Heart left ventricle (tissue), 16 donors: ENCODE measurements around the gene NKAPL. TPM values are rescaled to one million over a fixed set of nuclear protein-coding genes. Genes with fewer than 3 reads are reported as not detected.
"Not testable (repeated sequence)": the region's sequence is repeated elsewhere in the genome, so short reads cannot be mapped to it uniquely, and the experiment has no call there.

Experiments used
- ATAC-seq, 4 donors: fragments of 200-7000 bp; cut with Tn5 transposase; one replicate each; pipeline ENCODE4 v1.9.1; 2020 to 2022; ENCODE audit warnings: moderate library complexity in 4 of 4, mild to moderate bottlenecking in 3 of 4, moderate number of reproducible peaks in 1 of 4
- DNase-seq, 5 donors: peaks; one replicate each; pipeline ENCODE4 v3.0.0-alpha.2; 2020
- H3K27ac ChIP-seq, 12 donors: fragments of 200-600 bp; sonication (generic) in 4 of 12; one replicate each; pipeline versions ENCODE4 v1.5.0 to v1.8.0; 2016 to 2022; ENCODE audit warnings: mild to moderate bottlenecking in 2 of 12
- H3K27me3 ChIP-seq, 9 donors: fragments of 200-600 bp; sonication (generic) in 2 of 9; one replicate each; pipeline versions ENCODE4 v1.5.1 to v1.8.0; 2016 to 2022; ENCODE audit warnings: mild to moderate bottlenecking in 3 of 9
- H3K36me3 ChIP-seq, 9 donors: fragments of 200-600 bp; sonication (generic) in 2 of 9; one replicate each; pipeline versions ENCODE4 v1.5.0 to v1.8.0; 2018 to 2022; ENCODE audit warnings: mild to moderate bottlenecking in 2 of 9
- H3K4me1 ChIP-seq, 12 donors: fragments of 200-600 bp; sonication (generic) in 4 of 12; one replicate each; pipeline versions ENCODE4 v1.5.0 to v1.8.0; 2016 to 2022; ENCODE audit warnings: mild to moderate bottlenecking in 3 of 12
- H3K4me3 ChIP-seq, 12 donors: fragments of 200-600 bp; sonication (generic) in 4 of 12; one replicate each; pipeline versions ENCODE4 v1.5.0 to v1.8.0; 2017 to 2022; ENCODE audit warnings: mild to moderate bottlenecking in 9 of 12, moderate library complexity in 4 of 12
- H3K9me3 ChIP-seq, 12 donors: fragments of 200-600 bp; sonication (generic) in 4 of 12; one replicate each; pipeline versions ENCODE4 v1.5.0 to v1.8.0; 2016 to 2022; ENCODE audit warnings: mild to moderate bottlenecking in 1 of 12
- CTCF ChIP-seq, 12 donors: fragments of 200-600 bp; sonication (generic) in 4 of 12; IDR thresholded peaks; one replicate each; pipeline versions ENCODE4 v1.5.0 to v1.8.0; 2018 to 2022; ENCODE audit warnings: antibody characterized with exemption in 12 of 12, mild to moderate bottlenecking in 5 of 12
- POLR2A ChIP-seq, 2 donors: fragments of 450-650 bp; IDR thresholded peaks; one replicate each; pipeline ENCODE4 v1.6.1; 2017; ENCODE audit warnings: antibody characterized with exemption in 2 of 2, mild to moderate bottlenecking in 2 of 2, moderate library complexity in 2 of 2
- WGBS, 4 donors: extraction: QIAGEN DNeasy Blood & Tissue Kit in 2 of 4; methylation state at CpG; one replicate each; pipeline versions ENCODE4 v1.1.5 to v1.1.7; 2013 to 2018; 5-methylcytosine and 5-hydroxymethylcytosine counted together
- intact Hi-C, 10 donors: fragments of 100-400 bp; cut with DNase I; formaldehyde crosslinking; loops; one replicate each; pipeline versions ENCODE4 v1.11.1 to v1.14.2; 2022
- polyA plus RNA-seq, 2 donors: library from polyadenylated mRNA; stranded (reverse); fragments of 200-250 nt; gene quantifications; one replicate each; pipeline ENCODE4 v1.2.3, GENCODE V29; 2013
- total RNA-seq, 9 donors: library from RNA; depleted of rRNA in 2 of 9; stranded (reverse); fragments of >200 nt in 2 of 9; fragmentation: NEBNext Ultra II Directional in 3 of 9; extraction: Animal tissue kit (Norgen Biotek cat#: 25700) in 3 of 9; gene quantifications; one replicate each; pipeline versions ENCODE4 v1.1.0 to v1.2.4, GENCODE V29; 2016 to 2023
- donor health status: ischemic (EF 13 %, LVEDD 7.1; RV severe dilation, severe dysfunction).
- donor health status: healthy with polysubstance abuse.
- donor health status: DM: no; HTN: yes; CAD: no.
- donor health status: DM: no; HTN: no; CAD: no.
- donor health status: ischemic (EF 25% LVEDD 6.9; RV normal size, moderate dysfunction).
- donor health status: ischemic (EF 25% LVEDD 5.7; RV mildly dilated, moderate dysfunction).
- donor health status: healthy.
- donor health status: DM: yes; HTN: yes; CAD: no.
- donor health status: ischemic (EF 35%, LVEDD 5.7; RV mildly dilated, moderate dysfunction).
- donor health status: nonischemic (EF 11% LVEDD 7.7; RV severe dilation, severe dysfunction).
- donor health status: DM: yes; HTN: yes; CAD: no.
- donor health status: PGD.
- donor health status: ischemic (EF 29% LVEDD 5.4; RV normal size, mild dysfunction).
- donor health status: nonischemic (EF 23%, LVEDD 6.1; RV moderate dilation, normal function).

Gene NKAPL
- total and polyA plus RNA-seq, 11 donors, result 3.3 to 8.4 (median 5.3) TPM

- H3K4me3 ChIP-seq, result no peak overlapping the region
- intact Hi-C loops, result no loop called here
- no peak for TF ChIP-seq POLR2A (IDR thresholded peaks at IDR 0.05)
- TF ChIP-seq CTCF (IDR thresholded peaks at IDR 0.05), result no peak
- peaks cover 0 to 30% (median 0%) of the 10 kb centered on the region in 12 donors for H3K9me3 ChIP-seq
- H3K27ac ChIP-seq, result no peak overlapping the region
- DNase-seq (no peak), ATAC-seq (no peak)
- no peaks in the 10 kb centered on the region for H3K27me3 ChIP-seq
- no peaks in the 10 kb centered on the region for H3K4me1 ChIP-seq
- WGBS, 4 donors, result 93 to 94% (median 93%) methylated on average over 3 of the region's 3 CpGs
- peaks cover 0 to 29% (median 10%) of the 10 kb centered on the region in 9 donors for H3K36me3 ChIP-seq
Measured at GRCh38 chr6:28303570-28303969, 44.5 kb downstream of the NKAPL start.

- H3K36me3 ChIP-seq, intact Hi-C loops, H3K27me3 ChIP-seq, DNase-seq, ATAC-seq, H3K4me1 ChIP-seq, H3K4me3 ChIP-seq, H3K27ac ChIP-seq: not testable (repeated sequence)
- H3K9me3 ChIP-seq, result peaks cover 0 to 35% (median 0%) of the 10 kb centered on the region in 12 donors
Measured at GRCh38 chr6:28306363-28306762, 47.3 kb downstream of the NKAPL start.

Other genes with a start within 250 kb of the NKAPL start
- gene ZNF165, start 178.7 kb upstream of the NKAPL start, total RNA-seq, result under 1 TPM; 0.18 to 0.88 (median 0.45) TPM
- gene ZNF165, start 178.7 kb upstream of the NKAPL start, polyA plus RNA-seq, result under 1 TPM; 0.46 to 0.78 TPM
- gene ZSCAN16, start 134.7 kb upstream of the NKAPL start, total RNA-seq, result 1 to 10 TPM in 8 of 9 donors, under 1 TPM in 1; 0.48 to 2.9 (median 2.2) TPM
- 1 to 10 TPM; 3.4 to 4.9 TPM for gene ZSCAN16, start 134.7 kb upstream of the NKAPL start, polyA plus RNA-seq
- 10 to 100 TPM; 10.6 to 17.7 (median 13.9) TPM for gene ZKSCAN8, start 117.4 kb upstream of the NKAPL start, total RNA-seq
- 1 to 10 TPM; 3.8 to 4.1 TPM for gene ZKSCAN8, start 117.4 kb upstream of the NKAPL start, polyA plus RNA-seq
- 10 to 100 TPM in 2 of 9 donors, 1 to 10 TPM in 7; 6.8 to 12.6 (median 7.9) TPM for gene ZSCAN9, start 34.0 kb upstream of the NKAPL start, total RNA-seq
- gene ZSCAN9, start 34.0 kb upstream of the NKAPL start, polyA plus RNA-seq, result 10 to 100 TPM in 1 of 2 donors, 1 to 10 TPM in 1; 5.8 to 10.2 TPM
- 1 to 10 TPM; 2.1 to 5.0 (median 2.5) TPM for gene ZKSCAN4, start 7.0 kb upstream of the NKAPL start, total RNA-seq
- 1 to 10 TPM; 1.5 to 2.2 TPM for gene ZKSCAN4, start 7.0 kb upstream of the NKAPL start, polyA plus RNA-seq
- gene ZSCAN26, start 7.8 kb downstream of the NKAPL start, total RNA-seq, result 10 to 100 TPM in 8 of 9 donors, 1 to 10 TPM in 1; 9.8 to 16.4 (median 12.2) TPM
- 1 to 10 TPM; 8.1 to 8.3 TPM for gene ZSCAN26, start 7.8 kb downstream of the NKAPL start, polyA plus RNA-seq
- gene PGBD1, start 22.3 kb downstream of the NKAPL start, total RNA-seq, result 1 to 10 TPM; 2.5 to 3.8 (median 2.9) TPM
- 1 to 10 TPM; 1.7 to 4.6 TPM for gene PGBD1, start 22.3 kb downstream of the NKAPL start, polyA plus RNA-seq
- 10 to 100 TPM in 5 of 9 donors, 1 to 10 TPM in 4; 7.5 to 22.0 (median 10.7) TPM for gene ZSCAN31, start 76.9 kb downstream of the NKAPL start, total RNA-seq
- 1 to 10 TPM; 3.3 to 5.4 TPM for gene ZSCAN31, start 76.9 kb downstream of the NKAPL start, polyA plus RNA-seq
- 1 to 10 TPM; 2.8 to 7.9 (median 5.6) TPM for gene ZKSCAN3, start 90.7 kb downstream of the NKAPL start, total RNA-seq
- 1 to 10 TPM; 1.5 to 1.8 TPM for gene ZKSCAN3, start 90.7 kb downstream of the NKAPL start, polyA plus RNA-seq
- 1 to 10 TPM; 2.1 to 4.0 (median 2.9) TPM for gene ZSCAN12, start 140.4 kb downstream of the NKAPL start, total RNA-seq
- gene ZSCAN12, start 140.4 kb downstream of the NKAPL start, polyA plus RNA-seq, result 1 to 10 TPM in 1 of 2 donors, under 1 TPM in 1; 0.99 to 2.2 TPM
- 1 to 10 TPM in 6 of 9 donors, under 1 TPM in 3; 0.48 to 2.1 (median 1.6) TPM for gene ZSCAN23, start 184.2 kb downstream of the NKAPL start, total RNA-seq
- gene ZSCAN23, start 184.2 kb downstream of the NKAPL start, polyA plus RNA-seq, result under 1 TPM; 0.42 to 0.93 TPM